Erythroblast (primary cell): ENCODE results near the gene MMS19.

Source experiments
- GATA1 ChIP-seq: IDR thresholded peaks from 2 replicates; pipeline ENCODE4 v1.6.1; 2011; ENCODE audit warnings: low read depth, mild to moderate bottlenecking, control low read depth, low read length, moderate library complexity
- POLR2A ChIP-seq: IDR thresholded peaks from 2 replicates; pipeline ENCODE4 v1.6.1; 2011; ENCODE audit warnings: mild to moderate bottlenecking, low read length

GRCh38 chr10:97445722-97446639, 52.2 kb downstream of the MMS19 start, which contains the start of the genes EXOSC1 and ZDHHC16:
- peak; percentile 82 for TF ChIP-seq POLR2A
- no peak for TF ChIP-seq GATA1
